Chondrocyte (in vitro differentiated cells): ENCODE measurements around the gene ART1. TPM values are rescaled to one million over a fixed set of nuclear protein-coding genes. Genes with fewer than 3 reads are reported as not detected.

Source experiments
- DNase-seq: peaks from one replicate; pipeline ENCODE4 v3.0.0; 2021; ENCODE audit warnings: mixed read lengths, low spot score
- H3K27ac Mint-ChIP-seq: one replicate; pipeline ENCODE4 v1.8.0; 2021; ENCODE audit warnings: mild to moderate bottlenecking, moderate library complexity, mixed read lengths; ENCODE audit not compliant: unreplicated experiment
- H3K27me3 Mint-ChIP-seq: 2 replicates; pipeline ENCODE4 v1.8.0; 2021; ENCODE audit warnings: low read depth, mixed read lengths
- H3K36me3 Mint-ChIP-seq: 2 replicates; pipeline ENCODE4 v1.8.0; 2021; ENCODE audit warnings: low read depth, mixed read lengths
- H3K4me1 Mint-ChIP-seq: 2 replicates; pipeline ENCODE4 v1.8.0; 2021; ENCODE audit warnings: low read depth, mild to moderate bottlenecking, mixed read lengths
- H3K4me3 Mint-ChIP-seq: one replicate; pipeline ENCODE4 v1.8.0; 2021; ENCODE audit warnings: mild to moderate bottlenecking, moderate library complexity, mixed read lengths; ENCODE audit not compliant: unreplicated experiment
- H3K9me3 Mint-ChIP-seq: 2 replicates; pipeline ENCODE4 v1.8.0; 2021; ENCODE audit warnings: low read depth, mixed read lengths
- CTCF ChIP-seq: fragments of 200-600 bp; sonication (generic); IDR thresholded peaks from 2 replicates; pipeline ENCODE4 v1.5.0; 2021; ENCODE audit warnings: antibody characterized with exemption, mild to moderate bottlenecking, moderate library complexity
- total RNA-seq: library from RNA; stranded (reverse); gene quantifications from 3 replicates; pipeline ENCODE4 v1.2.1, GENCODE V29; 2021

The ART1 gene
- total RNA-seq, 1 donor from 2014 or later, result not detected

GRCh38 chr11:3609416-3610265 lies 35.3 kb upstream of the ART1 start:
- no peak for DNase-seq
- H3K4me1 Mint-ChIP-seq, result no peaks in the 10 kb centered on the region
- H3K4me3 Mint-ChIP-seq, result no peak overlapping the region
- H3K9me3 Mint-ChIP-seq, result peaks cover 4% of the 10 kb centered on the region
- no peaks in the 10 kb centered on the region for H3K36me3 Mint-ChIP-seq
- H3K27me3 Mint-ChIP-seq, result peaks cover 10% of the 10 kb centered on the region
- H3K27ac Mint-ChIP-seq, result no peak overlapping the region
- peak; percentile 86 for TF ChIP-seq CTCF

DNA sequence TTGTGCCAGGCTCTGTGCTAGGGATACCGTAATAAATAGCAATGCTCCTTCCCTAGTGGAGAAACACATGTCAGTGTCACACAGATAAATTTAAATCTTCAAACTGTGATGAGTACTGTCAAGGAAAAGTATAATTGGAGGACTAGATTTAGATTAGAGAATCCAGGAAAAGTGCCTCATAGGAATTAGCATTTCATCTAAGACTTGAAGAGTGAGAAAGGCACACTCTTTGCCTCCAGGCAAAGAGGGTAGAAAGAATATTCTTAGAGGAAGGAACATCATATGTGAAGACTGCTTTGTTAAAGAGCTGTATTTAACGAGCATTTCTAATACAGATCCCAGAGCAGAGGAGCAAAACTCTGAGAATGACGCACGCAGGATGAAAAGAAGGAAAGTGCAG lies 34.1 kb upstream of the ART1 start:
- peaks cover 4% of the 10 kb centered on the region for H3K27me3 Mint-ChIP-seq
- no peak for DNase-seq
- H3K27ac Mint-ChIP-seq, result no peak overlapping the region
- H3K9me3 Mint-ChIP-seq, result peaks cover 4% of the 10 kb centered on the region
- no peak overlapping the region for H3K4me3 Mint-ChIP-seq
- TF ChIP-seq CTCF, result no peak
- no peaks in the 10 kb centered on the region for H3K36me3 Mint-ChIP-seq
- H3K4me1 Mint-ChIP-seq, result peaks cover 4% of the 10 kb centered on the region

GRCh38 chr11:3611976-3612678 lies 32.8 kb upstream of the ART1 start:
- H3K4me1 Mint-ChIP-seq, result peaks cover 9% of the 10 kb centered on the region
- peaks cover 3% of the 10 kb centered on the region for H3K27me3 Mint-ChIP-seq
- no peak overlapping the region for H3K27ac Mint-ChIP-seq
- DNase-seq, result no peak
- no peaks in the 10 kb centered on the region for H3K36me3 Mint-ChIP-seq
- H3K9me3 Mint-ChIP-seq, result peaks cover 4% of the 10 kb centered on the region
- no peak for TF ChIP-seq CTCF
- no peak overlapping the region for H3K4me3 Mint-ChIP-seq

DNA sequence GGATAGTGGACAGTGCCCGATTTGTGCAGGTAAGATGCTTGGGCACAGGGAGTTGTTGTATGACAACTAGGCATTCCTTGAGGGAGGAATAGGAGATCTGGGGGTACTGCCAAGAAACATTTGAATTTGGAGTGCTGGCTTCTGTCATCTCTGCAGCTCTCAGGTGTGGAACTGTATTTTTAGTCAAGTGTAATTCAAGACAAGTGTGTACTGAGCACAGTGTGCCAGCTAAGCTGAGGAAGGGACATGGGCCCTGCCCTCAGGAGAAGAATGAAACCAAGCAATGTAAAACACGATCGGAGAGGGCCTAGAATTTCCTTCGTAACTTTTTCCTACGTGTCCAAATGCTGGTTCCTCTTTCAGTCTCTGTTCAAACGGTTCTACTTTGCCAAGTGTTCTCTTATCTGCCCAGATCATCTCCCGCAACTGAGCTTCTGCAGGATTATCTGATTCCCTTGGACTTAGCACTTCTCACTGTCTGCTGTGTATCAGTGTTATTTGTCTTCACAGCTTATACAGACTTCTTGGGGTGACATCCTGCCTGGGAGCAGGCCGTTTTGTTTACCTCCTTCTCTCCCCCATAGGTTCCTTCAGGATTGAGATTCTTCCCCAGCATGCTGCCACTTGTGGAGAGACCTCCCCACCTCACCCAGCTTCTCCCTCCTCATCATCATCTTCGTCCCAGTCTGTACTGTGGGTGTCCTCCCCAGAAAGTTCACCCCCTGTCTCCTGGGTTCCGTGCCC lies 30.8 kb upstream of the ART1 start:
- no peaks in the 10 kb centered on the region for H3K36me3 Mint-ChIP-seq
- H3K9me3 Mint-ChIP-seq, result peaks cover 4% of the 10 kb centered on the region
- DNase-seq, result no peak
- H3K27me3 Mint-ChIP-seq, result no peaks in the 10 kb centered on the region
- no peak for TF ChIP-seq CTCF
- H3K27ac Mint-ChIP-seq, result no peak overlapping the region
- H3K4me3 Mint-ChIP-seq, result no peak overlapping the region
- H3K4me1 Mint-ChIP-seq, result peaks cover 9% of the 10 kb centered on the region

DNA sequence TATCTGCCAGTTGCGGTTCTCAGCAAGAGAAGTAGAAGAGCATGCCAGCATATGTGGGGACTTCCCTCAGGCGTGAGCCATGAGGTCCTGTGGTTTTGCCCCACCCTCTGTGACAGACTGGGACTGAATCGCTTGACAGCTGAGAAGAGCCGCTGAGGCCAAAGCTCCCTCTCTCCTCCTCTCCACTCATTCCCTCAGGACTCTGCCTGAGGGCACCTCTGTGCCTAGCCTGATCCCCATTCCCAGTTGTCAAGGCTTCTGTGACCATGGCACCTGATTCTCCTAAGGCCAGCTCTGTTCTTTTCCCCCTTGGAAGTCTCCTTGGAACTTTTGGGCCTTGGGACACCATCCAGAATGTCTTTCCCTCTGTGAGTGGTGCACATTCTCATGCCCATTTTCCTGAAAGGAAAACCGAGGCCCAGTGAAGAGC lies 30.2 kb upstream of the ART1 start:
- H3K4me1 Mint-ChIP-seq, result peaks cover 9% of the 10 kb centered on the region
- DNase-seq, result peak; percentile 46
- no peak for TF ChIP-seq CTCF
- no peaks in the 10 kb centered on the region for H3K27me3 Mint-ChIP-seq
- H3K27ac Mint-ChIP-seq, result no peak overlapping the region
- H3K9me3 Mint-ChIP-seq, result peaks cover 4% of the 10 kb centered on the region
- no peak overlapping the region for H3K4me3 Mint-ChIP-seq
- no peaks in the 10 kb centered on the region for H3K36me3 Mint-ChIP-seq
